Measurements from ENCODE around the gene TP53INP2.

The TP53INP2 gene, protein sequence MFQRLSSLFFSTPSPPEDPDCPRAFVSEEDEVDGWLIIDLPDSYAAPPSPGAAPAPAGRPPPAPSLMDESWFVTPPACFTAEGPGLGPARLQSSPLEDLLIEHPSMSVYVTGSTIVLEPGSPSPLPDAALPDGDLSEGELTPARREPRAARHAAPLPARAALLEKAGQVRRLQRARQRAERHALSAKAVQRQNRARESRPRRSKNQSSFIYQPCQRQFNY

DNA sequence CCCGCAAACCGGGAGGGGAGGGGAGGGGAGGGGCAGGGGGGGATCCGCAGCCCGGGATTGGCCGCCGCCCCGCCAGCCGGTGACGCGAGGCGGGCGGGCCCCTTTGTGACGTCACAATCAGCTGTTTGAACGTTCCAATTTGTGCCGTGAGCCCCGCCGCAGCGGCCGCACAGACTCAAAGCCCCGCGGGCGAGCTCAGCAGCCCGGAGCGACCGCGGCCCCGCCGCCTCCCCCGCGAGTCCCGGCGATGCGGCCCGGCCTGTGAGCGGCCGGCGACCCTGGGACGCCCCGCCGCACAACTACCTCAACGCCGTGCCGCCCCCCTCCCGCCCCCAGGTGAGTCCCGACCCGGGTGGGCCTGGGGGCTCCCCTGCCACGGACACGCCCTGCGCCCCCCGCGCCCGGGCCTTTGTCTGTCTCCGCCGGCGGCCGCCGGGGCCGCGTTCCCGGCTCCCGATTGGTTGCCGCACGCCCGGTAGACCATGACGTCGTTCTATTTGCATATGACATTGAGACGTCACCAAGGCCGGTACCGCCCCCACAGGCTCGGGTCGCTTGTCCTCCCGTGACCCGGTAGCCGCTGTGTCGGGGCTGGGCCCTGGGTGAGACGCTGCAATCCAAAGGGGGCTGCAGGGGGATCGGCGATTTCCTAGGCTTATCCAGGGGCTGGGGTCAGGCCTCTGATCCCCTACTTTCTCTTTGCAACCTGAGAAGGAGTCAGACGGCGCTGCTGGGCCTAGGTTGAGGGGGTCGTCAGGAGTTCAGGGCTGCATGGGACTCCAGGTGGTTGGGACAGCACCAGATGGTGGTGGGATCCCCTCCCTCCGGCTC lies at the start of gene TP53INP2:
TP53INP2 (plus strand) TSS at position 168 of the 831 bp plus-strand sequence. CDS start 4,396 bp downstream, outside the sequence.
- TF ChIP-seq TEAD4 (IDR thresholded peaks at IDR 0.05) (no peak), ZBTB7A (IDR thresholded peaks at IDR 0.05; ENCODE audit: low read depth) (peak; percentile 63; the same call in 1 of the 2 replicates), CREB1 (IDR thresholded peaks at IDR 0.05; ENCODE audit: low read depth) (peak; percentile 86)
- TF ChIP-seq, protein P1, sequence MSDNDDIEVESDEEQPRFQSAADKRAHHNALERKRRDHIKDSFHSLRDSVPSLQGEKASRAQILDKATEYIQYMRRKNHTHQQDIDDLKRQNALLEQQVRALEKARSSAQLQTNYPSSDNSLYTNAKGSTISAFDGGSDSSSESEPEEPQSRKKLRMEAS (IDR thresholded peaks at IDR 0.05) = 0 out of 2 replicates have a peak, but pooled peaks have one; percentile 8

DNA sequence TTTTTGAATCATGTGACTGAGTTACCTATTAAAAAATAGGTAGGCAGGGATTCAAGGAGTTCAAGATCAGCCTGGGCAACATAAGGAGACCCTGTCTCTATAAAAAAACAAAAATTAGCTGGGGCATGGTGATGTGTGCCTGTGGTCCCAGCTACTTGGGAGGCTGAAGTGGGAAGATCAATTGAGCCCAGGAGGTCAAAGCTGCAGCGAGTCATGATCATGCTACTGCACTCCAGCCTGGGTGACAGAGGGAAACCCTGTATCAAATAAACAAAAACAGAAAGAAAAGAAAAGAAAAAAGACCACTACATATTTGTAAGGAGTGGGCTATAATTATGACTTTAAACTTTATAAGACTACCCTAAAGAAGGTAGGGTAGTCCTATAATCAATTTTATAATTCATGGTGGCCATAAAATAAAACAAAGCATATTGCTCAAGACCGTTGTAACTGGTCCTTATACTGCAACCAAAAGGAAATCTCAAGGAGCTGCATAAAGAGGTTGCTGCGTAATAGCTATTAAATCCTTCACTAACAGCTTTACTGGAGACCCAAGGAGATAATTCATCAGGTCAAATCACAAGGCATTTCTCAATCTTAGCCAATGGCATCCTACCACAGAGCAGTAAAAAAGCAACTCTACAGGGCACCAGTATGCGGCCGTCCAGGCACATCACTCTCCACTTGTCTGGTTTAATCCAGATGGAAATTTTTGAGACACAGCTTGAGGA lies 40.8 kb upstream of the TP53INP2 start:
- TF ChIP-seq CEBPB (IDR thresholded peaks at IDR 0.05) (no peak), NFIC (IDR thresholded peaks at IDR 0.05) (no peak), YY1 (IDR thresholded peaks at IDR 0.05; ENCODE audit: low read depth) (no peak), TAF1 (IDR thresholded peaks at IDR 0.05; ENCODE audit: low read depth) (no peak), EGR1 (IDR thresholded peaks at IDR 0.05) (no peak)

DNA sequence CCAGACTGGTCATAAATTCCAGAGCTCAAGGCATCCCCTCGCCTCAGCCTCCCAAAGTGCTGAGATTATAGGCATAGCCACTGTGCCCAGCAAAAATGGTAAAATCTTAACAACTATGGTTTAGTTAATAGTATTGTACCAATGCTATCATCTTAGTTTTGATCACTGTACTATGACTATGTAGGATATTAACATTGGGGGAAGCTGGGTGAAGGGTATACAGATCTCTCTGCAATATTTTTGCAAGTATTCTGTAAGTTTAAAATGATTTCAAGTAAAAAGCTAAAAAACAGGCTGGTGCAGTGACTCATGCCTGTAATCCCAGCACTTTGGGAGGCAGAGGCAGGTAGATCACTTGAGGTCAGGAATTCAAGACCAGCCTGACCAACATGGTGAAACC lies 35.0 kb upstream of the TP53INP2 start:
- TF ChIP-seq, protein P1 (IDR thresholded peaks at IDR 0.05) = no peak
- TF ChIP-seq CREB1 (IDR thresholded peaks at IDR 0.05; ENCODE audit: low read depth) = no peak

DNA sequence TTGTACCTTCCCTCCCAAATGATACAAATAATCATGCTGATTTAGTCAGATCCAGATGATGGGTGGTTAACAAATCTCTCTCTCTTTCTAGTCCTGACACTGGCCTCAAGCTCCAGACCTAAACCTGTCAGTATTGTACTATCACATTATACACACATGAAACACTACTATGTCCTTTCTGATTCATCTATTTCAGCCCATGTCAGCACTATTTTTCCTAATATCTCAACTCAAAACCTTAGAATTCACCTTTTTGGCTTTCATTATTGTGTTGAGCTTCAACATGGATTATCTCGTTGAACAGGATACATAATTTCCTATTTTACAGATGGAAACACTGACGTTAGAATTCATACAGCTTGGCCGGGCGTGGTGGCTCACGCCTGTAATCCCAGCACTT lies 30.7 kb upstream of the TP53INP2 start:
- no peak for TF ChIP-seq CREB1 (IDR thresholded peaks at IDR 0.05; ENCODE audit: low read depth)
- no peak for TF ChIP-seq NFIC (IDR thresholded peaks at IDR 0.05)
- no peak for TF ChIP-seq EP300 (IDR thresholded peaks at IDR 0.05; ENCODE audit: borderline replicate concordance)
- no peak for TF ChIP-seq TEAD4 (IDR thresholded peaks at IDR 0.05)
- TF ChIP-seq CEBPB (IDR thresholded peaks at IDR 0.05) = no peak
- no peak for TF ChIP-seq TAF1 (IDR thresholded peaks at IDR 0.05; ENCODE audit: low read depth)
- TF ChIP-seq, protein P2, sequence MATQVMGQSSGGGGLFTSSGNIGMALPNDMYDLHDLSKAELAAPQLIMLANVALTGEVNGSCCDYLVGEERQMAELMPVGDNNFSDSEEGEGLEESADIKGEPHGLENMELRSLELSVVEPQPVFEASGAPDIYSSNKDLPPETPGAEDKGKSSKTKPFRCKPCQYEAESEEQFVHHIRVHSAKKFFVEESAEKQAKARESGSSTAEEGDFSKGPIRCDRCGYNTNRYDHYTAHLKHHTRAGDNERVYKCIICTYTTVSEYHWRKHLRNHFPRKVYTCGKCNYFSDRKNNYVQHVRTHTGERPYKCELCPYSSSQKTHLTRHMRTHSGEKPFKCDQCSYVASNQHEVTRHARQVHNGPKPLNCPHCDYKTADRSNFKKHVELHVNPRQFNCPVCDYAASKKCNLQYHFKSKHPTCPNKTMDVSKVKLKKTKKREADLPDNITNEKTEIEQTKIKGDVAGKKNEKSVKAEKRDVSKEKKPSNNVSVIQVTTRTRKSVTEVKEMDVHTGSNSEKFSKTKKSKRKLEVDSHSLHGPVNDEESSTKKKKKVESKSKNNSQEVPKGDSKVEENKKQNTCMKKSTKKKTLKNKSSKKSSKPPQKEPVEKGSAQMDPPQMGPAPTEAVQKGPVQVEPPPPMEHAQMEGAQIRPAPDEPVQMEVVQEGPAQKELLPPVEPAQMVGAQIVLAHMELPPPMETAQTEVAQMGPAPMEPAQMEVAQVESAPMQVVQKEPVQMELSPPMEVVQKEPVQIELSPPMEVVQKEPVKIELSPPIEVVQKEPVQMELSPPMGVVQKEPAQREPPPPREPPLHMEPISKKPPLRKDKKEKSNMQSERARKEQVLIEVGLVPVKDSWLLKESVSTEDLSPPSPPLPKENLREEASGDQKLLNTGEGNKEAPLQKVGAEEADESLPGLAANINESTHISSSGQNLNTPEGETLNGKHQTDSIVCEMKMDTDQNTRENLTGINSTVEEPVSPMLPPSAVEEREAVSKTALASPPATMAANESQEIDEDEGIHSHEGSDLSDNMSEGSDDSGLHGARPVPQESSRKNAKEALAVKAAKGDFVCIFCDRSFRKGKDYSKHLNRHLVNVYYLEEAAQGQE (IDR thresholded peaks at IDR 0.05; ENCODE audit: low read depth) = no peak
- TF ChIP-seq, protein P1 (IDR thresholded peaks at IDR 0.05) = no peak
- no peak for TF ChIP-seq FOXM1 (IDR thresholded peaks at IDR 0.05; ENCODE audit: borderline replicate concordance, low read depth)
- TF ChIP-seq EGR1 (IDR thresholded peaks at IDR 0.05) = no peak
- TF ChIP-seq, protein P3, sequence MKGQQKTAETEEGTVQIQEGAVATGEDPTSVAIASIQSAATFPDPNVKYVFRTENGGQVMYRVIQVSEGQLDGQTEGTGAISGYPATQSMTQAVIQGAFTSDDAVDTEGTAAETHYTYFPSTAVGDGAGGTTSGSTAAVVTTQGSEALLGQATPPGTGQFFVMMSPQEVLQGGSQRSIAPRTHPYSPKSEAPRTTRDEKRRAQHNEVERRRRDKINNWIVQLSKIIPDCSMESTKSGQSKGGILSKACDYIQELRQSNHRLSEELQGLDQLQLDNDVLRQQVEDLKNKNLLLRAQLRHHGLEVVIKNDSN (IDR thresholded peaks at IDR 0.05) = no peak
- TF ChIP-seq YY1 (IDR thresholded peaks at IDR 0.05; ENCODE audit: low read depth) = no peak
- TF ChIP-seq TCF12 (IDR thresholded peaks at IDR 0.05; ENCODE audit: low read depth) = no peak
- TF ChIP-seq ZBTB7A (IDR thresholded peaks at IDR 0.05; ENCODE audit: low read depth) = no peak
- no peak for TF ChIP-seq RAD21 (IDR thresholded peaks at IDR 0.05; ENCODE audit: low read depth)

DNA sequence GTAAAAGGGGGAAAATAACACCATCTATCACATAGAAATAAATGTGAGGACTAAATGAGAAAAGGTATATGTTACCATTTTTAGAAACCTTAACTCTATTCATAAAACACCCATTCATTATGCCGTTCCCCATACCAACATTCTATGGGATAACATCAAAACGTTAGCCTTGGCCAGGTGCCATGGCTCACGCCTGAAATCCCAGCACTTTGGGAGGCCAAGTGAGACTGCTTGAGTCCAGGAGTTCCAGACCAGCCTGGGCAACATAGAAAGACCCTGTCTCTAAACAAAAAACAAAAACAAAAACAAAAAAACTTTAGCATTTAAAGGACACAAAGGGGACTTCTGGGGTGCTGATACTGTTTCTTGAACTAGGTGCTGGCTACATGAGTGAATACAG lies 28.6 kb upstream of the TP53INP2 start:
- TF ChIP-seq NFIC (IDR thresholded peaks at IDR 0.05) (peak; percentile 26; the same call in 1 of the 2 replicates), EGR1 (IDR thresholded peaks at IDR 0.05) (no peak), RAD21 (IDR thresholded peaks at IDR 0.05; ENCODE audit: low read depth) (no peak), CREB1 (IDR thresholded peaks at IDR 0.05; ENCODE audit: low read depth) (no peak), EP300 (IDR thresholded peaks at IDR 0.05; ENCODE audit: borderline replicate concordance) (no peak)
- TF ChIP-seq, protein P2 (IDR thresholded peaks at IDR 0.05; ENCODE audit: low read depth) = no peak
- TF ChIP-seq, protein P1 (IDR thresholded peaks at IDR 0.05) = no peak

All from Ishikawa (cell line).